Stomach smooth muscle (tissue), 2 donors: ENCODE measurements around the gene TGM3.

Experiments used
- H3K27ac ChIP-seq: one replicate; pipeline ENCODE4 v1.7.0; 2013; ENCODE audit warnings: mild to moderate bottlenecking, low read length, inconsistent platforms
- H3K27me3 ChIP-seq, 2 donors: one replicate each; pipeline ENCODE4 v1.7.0; 2013; ENCODE audit warnings: low read length in 2 of 2; ENCODE audit not compliant: insufficient read depth in 2 of 2, control insufficient read depth in 1 of 2
- H3K36me3 ChIP-seq, 2 donors: one replicate each; pipeline ENCODE4 v1.7.0; 2013; ENCODE audit warnings: low read length in 2 of 2; ENCODE audit not compliant: control insufficient read depth in 2 of 2, insufficient read depth in 2 of 2
- H3K4me1 ChIP-seq: one replicate; pipeline ENCODE4 v1.7.0; 2013; ENCODE audit warnings: low read length; ENCODE audit not compliant: control insufficient read depth, insufficient read depth
- H3K4me3 ChIP-seq, 2 donors: one replicate each; pipeline ENCODE4 v1.7.0; 2013; ENCODE audit warnings: low read length in 2 of 2
- H3K9ac ChIP-seq, 2 donors: one replicate each; pipeline ENCODE4 v1.7.0; 2013; ENCODE audit warnings: low read length in 2 of 2, mild to moderate bottlenecking in 1 of 2
- H3K9me3 ChIP-seq, 2 donors: one replicate each; pipeline ENCODE4 v1.7.0; 2013; ENCODE audit warnings: low read length in 2 of 2; ENCODE audit not compliant: control insufficient read depth in 2 of 2
- donor health status: healthy.
- donor health status: Pancreatic carcinoma.

TGM3 gene

DNA sequence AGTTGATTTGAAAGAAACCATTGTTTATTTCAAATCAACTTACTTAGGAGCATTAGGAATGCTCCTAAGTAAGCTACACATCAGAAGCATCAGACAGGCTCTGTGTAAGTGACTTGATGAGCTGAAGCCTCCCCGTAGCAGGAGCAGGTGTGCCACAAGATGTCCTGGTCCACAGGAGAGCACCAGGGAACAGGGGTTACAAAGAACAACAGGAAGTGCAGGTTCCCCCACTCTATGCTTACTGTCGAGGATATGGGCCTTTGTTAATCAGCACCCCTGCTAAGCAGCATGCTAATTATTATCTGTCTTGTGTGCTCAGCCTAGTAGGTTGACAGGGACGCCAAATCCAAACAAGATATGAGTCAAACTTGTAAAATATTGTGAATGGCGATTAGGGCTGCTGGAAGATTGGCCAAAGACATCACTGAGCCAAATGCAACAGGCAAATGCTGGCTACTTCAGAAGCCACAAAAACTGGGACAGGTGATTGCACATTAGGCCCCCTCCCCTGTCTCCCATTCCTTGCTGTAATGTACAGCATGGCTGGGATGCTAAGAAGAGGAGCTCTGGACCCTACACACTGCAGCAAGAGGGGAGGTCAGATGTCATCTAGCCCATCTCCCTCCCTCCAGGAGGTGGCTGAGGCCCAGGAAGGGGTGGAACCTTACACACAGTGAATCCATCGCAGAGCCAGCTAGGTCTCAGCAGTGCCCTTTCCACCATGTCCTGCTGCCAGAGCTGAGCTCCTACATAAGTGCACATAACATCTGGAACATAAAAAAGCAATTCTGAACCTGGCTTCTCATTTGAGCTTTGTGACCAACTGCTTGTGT lies 939 bp downstream of the TGM3 start:
- Histone ChIP-seq H3K9me3 (no peaks in the 10 kb centered on the region), H3K4me1 (no peaks in the 10 kb centered on the region), H3K27me3 (peaks cover 0 to 3% of the 10 kb centered on the region in 2 donors), H3K4me3 (no peak overlapping the region), H3K36me3 (no peaks in the 10 kb centered on the region), H3K9ac (no peak overlapping the region), H3K27ac (no peak overlapping the region)

- H3K27ac ChIP-seq, result no peak overlapping the region
- H3K27me3 ChIP-seq, result peaks cover 0 to 3% of the 10 kb centered on the region in 2 donors
- H3K4me3 ChIP-seq, result no peak overlapping the region
- H3K36me3 ChIP-seq, result no peaks in the 10 kb centered on the region
- no peaks in the 10 kb centered on the region for H3K9me3 ChIP-seq
- H3K4me1 ChIP-seq, result no peaks in the 10 kb centered on the region
- H3K9ac ChIP-seq, result no peak overlapping the region
These were observed 1.5 kb downstream of the TGM3 start for GRCh38 chr20:2297357-2297728.

DNA sequence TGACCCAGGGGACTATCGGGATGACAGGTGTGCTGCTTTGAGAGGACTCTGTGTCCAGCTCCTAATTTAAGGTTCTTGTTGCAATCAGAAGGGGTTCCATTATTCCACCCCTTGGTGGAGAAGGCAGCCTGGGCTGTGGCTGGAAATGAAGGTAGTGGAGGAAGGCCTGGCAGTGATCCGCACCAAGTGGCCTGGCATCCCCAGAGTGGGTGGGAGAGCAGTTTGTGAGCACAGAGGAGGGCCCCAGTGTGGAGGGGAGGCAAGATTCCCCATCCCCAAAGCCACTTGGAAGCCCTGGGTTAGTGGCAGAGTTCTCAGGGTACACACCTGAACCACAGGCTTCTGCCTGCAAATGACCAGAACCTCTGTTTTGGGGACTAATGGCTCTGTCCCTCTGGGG lies 2.3 kb downstream of the TGM3 start:
- H3K9me3 ChIP-seq, result no peaks in the 10 kb centered on the region
- peaks cover 0 to 3% of the 10 kb centered on the region in 2 donors for H3K27me3 ChIP-seq
- H3K4me3 ChIP-seq, result no peak overlapping the region
- no peak overlapping the region for H3K9ac ChIP-seq
- H3K4me1 ChIP-seq, result no peaks in the 10 kb centered on the region
- no peaks in the 10 kb centered on the region for H3K36me3 ChIP-seq
- no peak overlapping the region for H3K27ac ChIP-seq

DNA sequence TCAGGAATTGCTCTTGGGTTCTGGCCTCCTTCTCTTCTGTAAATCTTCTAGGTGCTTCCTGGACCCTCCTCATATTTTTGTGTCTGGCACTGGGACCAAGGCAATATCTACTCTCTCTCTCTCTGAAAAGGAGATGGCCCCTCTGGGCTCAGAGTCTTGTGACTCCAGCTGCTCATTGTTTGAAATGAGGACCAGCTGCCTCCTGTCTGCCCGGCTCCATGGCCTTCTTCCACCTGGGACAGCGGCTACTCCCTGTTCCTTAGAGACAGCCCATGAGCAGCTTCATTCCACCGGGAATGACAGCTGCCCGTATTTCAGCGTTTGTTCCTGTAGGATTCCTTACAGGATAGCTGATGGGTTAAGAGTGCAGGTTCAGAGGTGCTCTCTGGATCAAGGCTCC lies 2.9 kb downstream of the TGM3 start:
- no peaks in the 10 kb centered on the region for H3K9me3 ChIP-seq
- H3K36me3 ChIP-seq, result no peaks in the 10 kb centered on the region
- H3K4me1 ChIP-seq, result no peaks in the 10 kb centered on the region
- peaks cover 0 to 3% of the 10 kb centered on the region in 2 donors for H3K27me3 ChIP-seq
- H3K4me3 ChIP-seq, result no peak overlapping the region
- H3K27ac ChIP-seq, result no peak overlapping the region
- no peak overlapping the region for H3K9ac ChIP-seq

DNA sequence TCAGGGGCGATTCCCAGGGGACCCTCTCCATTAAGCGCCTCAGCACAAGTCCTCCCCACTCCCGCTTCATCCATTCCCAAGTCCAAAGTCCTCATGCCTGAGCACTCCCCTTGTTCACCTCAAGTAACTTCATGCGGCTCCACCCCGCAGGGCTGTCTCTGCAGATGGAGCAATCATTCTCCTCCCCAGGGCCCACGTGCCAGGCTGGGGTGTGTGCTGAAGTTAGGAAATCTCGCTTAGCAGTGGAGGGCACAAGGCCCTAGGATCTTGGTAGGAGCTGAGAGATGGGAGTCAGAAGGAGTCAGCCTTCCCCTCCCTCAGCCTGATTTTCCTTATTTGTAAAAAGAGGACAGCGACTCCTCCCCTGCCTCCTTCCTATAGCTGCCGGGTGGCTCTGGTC lies 3.5 kb downstream of the TGM3 start:
- Histone ChIP-seq H3K4me3 (no peak overlapping the region), H3K27me3 (peaks cover 0 to 3% of the 10 kb centered on the region in 2 donors), H3K27ac (no peak overlapping the region), H3K9me3 (no peaks in the 10 kb centered on the region), H3K9ac (no peak overlapping the region), H3K4me1 (no peaks in the 10 kb centered on the region), H3K36me3 (no peaks in the 10 kb centered on the region)

DNA sequence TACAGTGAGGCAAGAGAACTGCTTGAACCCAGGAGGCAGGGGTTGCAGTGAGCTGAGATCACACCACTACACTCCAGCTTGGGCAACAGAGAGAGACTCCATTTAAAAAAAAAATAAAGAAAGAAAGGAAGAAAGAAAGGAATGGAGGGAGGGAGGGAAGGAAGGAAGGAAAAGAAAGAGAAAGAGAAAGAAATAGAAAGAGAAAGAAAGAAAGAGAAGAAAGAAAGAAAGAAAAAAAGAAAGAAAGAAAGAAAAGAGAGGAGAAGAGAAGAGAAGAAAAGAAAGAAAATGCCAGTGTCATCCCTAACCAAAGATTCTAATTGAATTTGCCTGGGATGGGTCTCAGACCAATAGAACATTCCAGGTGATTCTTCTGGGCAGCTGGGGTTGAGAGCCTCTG lies 4.2 kb downstream of the TGM3 start:
- Histone ChIP-seq H3K27me3 (peaks cover 0 to 3% of the 10 kb centered on the region in 2 donors), H3K4me3 (no peak overlapping the region), H3K9me3 (no peaks in the 10 kb centered on the region), H3K4me1 (no peaks in the 10 kb centered on the region), H3K9ac (no peak overlapping the region), H3K27ac (no peak overlapping the region), H3K36me3 (no peaks in the 10 kb centered on the region)

- Histone ChIP-seq H3K27ac (no peak overlapping the region), H3K27me3 (peaks cover 0 to 3% of the 10 kb centered on the region in 2 donors), H3K9ac (no peak overlapping the region)
These were observed 4.6 kb downstream of the TGM3 start for GRCh38 chr20:2300420-2300819.

DNA sequence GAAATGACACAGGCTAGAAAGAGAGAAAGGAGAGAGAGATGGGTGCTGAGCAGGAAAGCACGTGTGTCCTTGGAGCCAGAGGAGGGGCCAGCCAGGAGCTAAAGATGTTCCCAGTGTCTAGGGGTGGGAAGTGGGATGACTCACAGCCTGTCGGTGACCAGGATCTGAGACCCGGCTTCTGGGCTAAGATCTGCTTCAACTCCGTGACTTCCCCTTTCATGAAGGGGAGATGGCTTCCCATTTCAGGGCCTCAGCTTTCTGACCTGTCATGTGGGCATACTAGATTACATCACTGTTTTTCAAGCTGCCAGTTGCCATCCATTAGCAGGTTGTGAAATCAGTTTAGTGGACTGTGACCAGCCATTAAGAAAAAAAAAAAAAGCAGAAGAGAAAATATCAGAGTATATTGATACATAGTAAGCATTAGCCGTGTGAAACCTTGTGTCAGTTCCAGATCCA lies 5.4 kb downstream of the TGM3 start:
- no peaks in the 10 kb centered on the region for H3K9me3 ChIP-seq
- peaks cover 0 to 3% of the 10 kb centered on the region in 2 donors for H3K27me3 ChIP-seq
- no peaks in the 10 kb centered on the region for H3K36me3 ChIP-seq
- H3K9ac ChIP-seq, result no peak overlapping the region
- H3K4me1 ChIP-seq, result no peaks in the 10 kb centered on the region
- H3K27ac ChIP-seq, result no peak overlapping the region
- no peak overlapping the region for H3K4me3 ChIP-seq

More at GRCh38 chr20:2300420-2300819, 4.6 kb downstream of the TGM3 start:
- no peaks in the 10 kb centered on the region for H3K4me1 ChIP-seq
- H3K36me3 ChIP-seq, result no peaks in the 10 kb centered on the region
- no peaks in the 10 kb centered on the region for H3K9me3 ChIP-seq
- no peak overlapping the region for H3K4me3 ChIP-seq

- Histone ChIP-seq H3K4me1 (no peaks in the 10 kb centered on the region), H3K27ac (no peak overlapping the region)
These were observed 6.7 kb downstream of the TGM3 start for GRCh38 chr20:2302384-2303060.

DNA sequence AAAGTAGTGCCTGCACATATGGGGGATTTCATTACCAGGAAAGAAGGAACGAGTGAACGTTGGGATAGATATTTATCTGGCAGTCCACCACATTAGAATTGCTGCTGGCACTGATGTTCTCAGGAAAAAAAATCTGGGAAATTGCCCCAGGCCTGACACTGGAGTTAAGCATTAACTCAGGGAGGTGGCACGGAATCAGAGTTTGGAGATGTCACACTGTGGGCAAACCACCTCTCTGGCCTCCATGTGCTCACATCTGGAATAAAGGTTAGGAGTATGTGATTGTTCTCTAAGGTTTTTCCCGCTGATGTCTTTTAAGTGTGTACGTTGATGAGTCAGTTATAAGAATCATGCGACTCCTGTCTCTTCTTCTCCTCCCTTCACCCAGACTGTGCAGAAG lies 7.9 kb downstream of the TGM3 start:
- H3K4me1 ChIP-seq, result no peaks in the 10 kb centered on the region
- H3K36me3 ChIP-seq, result no peaks in the 10 kb centered on the region
- H3K9me3 ChIP-seq, result no peaks in the 10 kb centered on the region
- H3K9ac ChIP-seq, result no peak overlapping the region
- H3K27ac ChIP-seq, result no peak overlapping the region
- H3K4me3 ChIP-seq, result no peak overlapping the region
- H3K27me3 ChIP-seq, result peaks cover 0 to 3% of the 10 kb centered on the region in 2 donors

More at GRCh38 chr20:2302384-2303060, 6.7 kb downstream of the TGM3 start:
- Histone ChIP-seq H3K9ac (no peak overlapping the region), H3K4me3 (no peak overlapping the region), H3K27me3 (peaks cover 0 to 3% of the 10 kb centered on the region in 2 donors), H3K9me3 (no peaks in the 10 kb centered on the region), H3K36me3 (no peaks in the 10 kb centered on the region)

DNA sequence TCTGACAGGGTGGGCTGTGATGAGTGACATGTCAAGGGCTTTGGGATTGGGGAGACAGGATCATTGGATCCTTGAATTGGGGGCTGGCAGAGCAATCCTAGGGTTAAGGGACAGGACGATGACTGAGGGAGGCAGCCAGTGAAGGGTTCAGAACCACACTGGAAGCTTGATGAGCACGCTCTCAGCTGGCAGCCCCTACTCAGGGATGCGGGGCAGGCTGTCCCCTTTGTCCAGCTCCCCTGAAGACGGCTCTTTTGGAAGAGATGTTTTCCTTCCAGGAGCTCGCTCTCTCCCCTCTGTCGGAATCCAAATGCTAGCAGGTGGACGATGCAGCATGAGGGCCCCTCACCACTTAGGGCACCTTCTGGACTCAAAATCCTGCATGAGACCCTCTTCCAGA lies 8.4 kb downstream of the TGM3 start:
- H3K4me3 ChIP-seq, result no peak overlapping the region
- no peaks in the 10 kb centered on the region for H3K36me3 ChIP-seq
- no peak overlapping the region for H3K27ac ChIP-seq
- H3K9me3 ChIP-seq, result no peaks in the 10 kb centered on the region
- no peaks in the 10 kb centered on the region for H3K4me1 ChIP-seq
- H3K9ac ChIP-seq, result no peak overlapping the region
- H3K27me3 ChIP-seq, result no peaks in the 10 kb centered on the region
